HG03457 (cell line): ENCODE measurements around the gene COL5A2.

Source experiments
- ATAC-seq: cut with Tn5 transposase; IDR thresholded peaks from one replicate; pipeline ENCODE4 v1.9.1; 2021; ENCODE audit warnings: moderate number of reproducible peaks; ENCODE audit not compliant: unreplicated experiment

The COL5A2 gene

DNA sequence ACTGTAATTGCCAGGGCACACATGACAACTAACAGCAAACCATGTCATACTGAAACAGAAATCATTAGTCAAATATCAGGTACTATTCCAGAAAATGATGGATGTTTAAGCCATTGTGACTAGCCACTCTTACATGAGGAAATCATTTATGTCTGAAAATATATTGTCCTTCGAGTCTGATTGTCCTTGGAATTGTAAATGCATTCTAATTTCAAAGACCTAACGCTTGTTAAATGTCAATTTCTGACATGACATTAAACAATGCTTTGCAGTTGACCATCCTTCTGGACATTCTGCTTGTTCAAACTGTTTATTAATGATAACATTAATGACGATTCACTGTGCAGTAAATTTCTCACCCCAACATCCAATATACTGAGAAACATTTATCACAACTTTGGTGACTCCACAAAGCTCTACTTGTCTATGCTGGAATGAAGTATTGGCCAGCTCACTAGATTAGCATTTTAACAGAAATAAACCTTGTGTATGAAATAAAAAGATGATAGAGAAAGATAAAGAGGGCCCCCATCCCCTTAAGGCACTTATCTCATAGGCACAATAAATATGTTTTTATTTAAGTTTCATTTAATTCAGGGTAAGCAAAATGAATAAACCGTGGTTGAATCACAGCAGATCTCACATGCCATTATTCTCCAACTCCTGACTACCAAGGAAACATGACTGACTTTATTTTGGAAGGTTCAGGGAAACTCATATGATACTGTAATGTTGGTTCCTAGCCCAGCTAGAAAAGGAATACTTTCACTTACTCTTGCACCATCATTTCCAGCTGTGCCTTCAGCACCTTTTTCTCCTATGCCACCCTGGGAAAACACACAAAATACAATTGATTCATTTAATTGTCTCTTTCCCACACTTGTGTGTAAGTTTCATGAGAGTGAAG, 123.1 kb downstream of the COL5A2 start:
- no peak for ATAC-seq

DNA sequence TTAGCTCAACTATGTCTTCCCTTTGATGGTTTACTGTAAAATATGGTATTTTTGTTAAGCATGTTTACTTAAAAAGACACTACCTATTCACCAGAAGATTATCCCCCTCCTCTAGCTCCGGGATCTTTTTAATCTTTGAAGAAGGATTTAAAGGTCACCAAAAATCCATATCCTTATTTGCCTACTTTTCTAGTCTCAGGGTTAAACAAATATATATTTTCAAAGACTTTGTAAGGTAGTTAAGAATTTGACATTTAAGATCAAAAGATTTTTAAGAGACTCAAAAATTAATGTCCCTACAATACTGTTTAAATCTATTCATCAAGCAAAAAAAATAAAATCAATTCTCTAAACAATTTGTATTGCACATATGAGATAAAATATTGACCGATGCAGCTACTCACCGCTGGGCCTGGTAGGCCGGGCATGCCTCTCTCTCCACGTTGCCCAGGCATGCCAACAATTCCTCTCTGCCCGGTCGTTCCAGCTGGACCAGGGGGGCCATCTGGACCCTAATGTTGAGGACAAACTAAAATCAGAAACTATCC, 129.3 kb downstream of the COL5A2 start:
- ATAC-seq = no peak

DNA sequence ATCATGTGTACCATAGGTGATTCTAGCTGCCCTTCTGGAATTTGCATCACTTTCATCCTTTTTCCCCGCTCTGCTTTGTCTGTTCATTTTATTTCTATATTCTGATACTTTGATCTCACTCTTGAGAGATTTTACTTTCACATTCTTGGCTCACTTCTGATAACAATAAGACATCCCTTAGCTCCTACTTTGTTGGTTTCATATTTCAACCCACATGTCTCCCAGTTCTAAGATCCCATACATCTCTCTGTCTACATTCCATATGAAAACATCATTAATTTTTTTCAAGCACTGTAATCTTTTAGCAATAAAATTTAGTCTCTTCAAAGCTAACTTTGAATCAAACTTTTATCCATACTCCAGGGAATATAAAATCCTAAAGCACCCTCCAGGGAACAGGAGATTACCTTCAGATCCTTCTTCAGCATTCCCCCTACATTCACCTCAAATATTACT, 129.8 kb downstream of the COL5A2 start:
- no peak for ATAC-seq

DNA sequence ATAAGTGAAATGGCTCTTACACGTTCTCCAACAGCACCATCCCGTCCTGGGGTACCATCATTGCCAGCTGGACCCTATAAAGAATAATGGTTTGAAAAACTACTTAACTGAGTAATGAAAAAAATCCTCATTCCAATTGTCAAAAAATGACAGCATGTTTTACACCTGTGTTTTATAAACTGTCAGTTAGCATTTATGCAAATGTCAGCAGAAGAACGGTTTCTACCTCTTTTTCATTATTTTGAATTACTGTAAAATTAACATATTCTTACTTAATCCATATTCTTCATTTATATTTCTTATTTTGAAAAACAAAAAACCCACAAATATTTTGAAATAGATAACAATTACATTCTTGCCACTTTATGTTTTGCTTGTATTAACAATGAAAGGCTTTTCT, 131.4 kb downstream of the COL5A2 start:
- ATAC-seq = no peak

DNA sequence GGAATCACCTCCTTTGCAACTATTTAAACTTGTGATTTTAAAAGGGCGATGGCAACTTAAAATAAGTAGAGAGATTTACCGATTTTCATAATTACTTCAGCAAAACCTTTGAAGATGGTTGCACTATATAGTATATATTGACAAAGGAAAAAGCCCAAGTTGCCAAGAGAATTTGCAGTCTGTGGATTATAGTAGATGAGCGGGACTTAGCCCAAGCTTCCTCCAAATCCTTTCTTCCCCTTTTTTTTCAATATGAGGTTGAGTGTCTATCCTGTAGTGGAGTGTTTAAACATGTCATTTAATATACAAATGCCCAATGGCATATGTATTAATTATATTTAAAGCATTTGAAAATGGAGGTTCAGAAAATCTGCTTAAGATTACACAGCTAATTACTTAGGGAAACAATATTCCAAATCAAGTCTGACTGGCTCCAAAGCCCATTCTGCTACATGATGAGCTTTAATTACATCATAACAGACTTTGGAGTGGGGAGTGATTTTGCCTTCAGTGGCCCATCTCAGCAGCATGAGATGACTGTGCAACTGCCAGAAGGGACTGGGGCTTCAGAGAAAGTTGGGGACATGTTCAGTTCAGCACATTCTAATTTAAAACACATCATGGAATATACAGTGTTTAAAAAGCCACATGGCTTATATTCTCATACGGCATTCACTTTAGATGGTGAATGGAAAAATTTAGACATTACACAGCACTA, 132.2 kb downstream of the COL5A2 start:
- no peak for ATAC-seq

DNA sequence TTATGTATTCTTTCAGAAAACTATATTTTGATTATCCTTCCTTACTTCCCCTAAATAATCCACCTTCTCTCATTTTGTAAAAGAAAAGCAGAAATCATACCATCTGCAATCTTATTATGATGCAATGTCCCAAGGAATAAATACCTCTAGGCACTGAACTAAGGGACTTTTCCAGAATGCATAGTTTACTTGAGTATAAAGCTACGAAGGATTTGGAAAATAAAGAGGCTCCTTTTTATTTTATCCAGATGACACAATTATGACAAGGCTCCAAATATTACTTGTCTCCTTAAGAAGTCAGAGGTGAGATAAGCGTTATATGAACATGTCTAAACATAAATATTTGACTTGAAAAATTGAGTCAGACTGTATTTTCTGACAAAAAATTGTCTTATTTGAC, 133.2 kb downstream of the COL5A2 start:
- no peak for ATAC-seq

DNA sequence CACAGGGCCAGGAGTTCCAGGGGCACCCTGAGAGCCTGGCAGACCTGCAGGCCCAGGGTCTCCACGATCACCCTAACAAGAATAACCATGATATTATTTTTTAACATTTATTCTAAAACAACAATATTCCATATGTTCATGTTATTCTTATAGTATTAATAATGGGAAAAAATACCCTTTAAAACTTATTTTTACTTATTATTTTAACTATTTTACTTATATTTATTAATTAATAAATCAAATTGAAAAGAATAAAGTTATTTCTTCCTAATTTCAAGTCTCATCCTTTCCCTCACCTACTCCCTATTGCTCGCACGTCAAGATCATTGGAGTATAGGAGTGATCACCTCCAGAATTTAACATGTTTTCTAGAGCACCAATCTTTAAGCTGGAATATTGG, 133.7 kb downstream of the COL5A2 start:
- no peak for ATAC-seq

DNA sequence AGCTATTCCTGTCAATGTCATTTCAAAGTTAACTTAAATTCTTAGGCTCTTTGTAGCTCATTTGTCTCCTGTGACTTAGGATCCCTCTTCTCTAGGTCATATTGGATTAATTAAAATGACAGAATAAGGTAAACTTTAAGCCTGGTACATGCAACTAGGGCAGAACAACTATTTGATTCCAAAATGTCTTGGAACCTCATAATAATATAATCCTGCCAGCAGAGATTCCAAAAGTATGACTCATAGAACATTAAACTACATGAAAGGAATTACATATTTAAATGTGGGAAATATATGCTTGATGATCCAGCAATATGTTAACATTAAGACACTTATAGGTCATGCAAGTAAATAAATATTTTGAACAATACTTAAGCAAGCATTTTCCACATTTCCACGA, 142.0 kb downstream of the COL5A2 start:
- ATAC-seq = no peak

DNA sequence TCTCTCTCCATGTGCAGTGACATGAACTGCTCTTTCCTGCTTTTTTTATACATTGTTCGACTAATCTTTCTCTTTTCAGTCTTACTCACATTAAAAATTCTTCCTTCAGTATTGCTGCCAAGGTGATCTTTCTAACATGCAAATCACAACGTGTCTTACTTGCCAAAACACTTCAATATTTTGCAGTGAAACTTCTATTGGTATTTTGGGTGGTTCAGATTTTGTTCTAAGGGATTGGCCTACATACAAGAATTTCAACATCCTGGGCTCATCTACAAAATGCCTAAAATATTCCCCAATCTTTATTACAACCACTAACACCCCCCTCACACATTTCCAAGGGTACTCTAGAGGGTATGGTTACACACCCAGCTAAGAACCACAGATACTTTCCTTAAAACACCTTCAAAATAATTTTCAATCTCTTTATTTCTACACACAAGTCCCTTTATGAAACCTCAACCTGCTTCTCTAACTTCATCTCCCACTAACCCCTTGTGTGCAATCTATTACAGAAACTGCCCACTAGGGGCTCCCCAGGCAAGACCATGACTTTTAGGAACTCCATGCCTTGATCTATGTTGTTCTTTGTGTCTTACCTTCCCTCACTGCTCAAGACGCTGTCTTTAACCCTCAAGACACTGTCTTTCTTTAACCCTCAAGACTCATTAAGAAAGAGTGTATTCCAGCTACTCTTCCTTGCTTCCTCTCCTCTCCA, 154.5 kb downstream of the COL5A2 start:
- ATAC-seq = no peak

DNA sequence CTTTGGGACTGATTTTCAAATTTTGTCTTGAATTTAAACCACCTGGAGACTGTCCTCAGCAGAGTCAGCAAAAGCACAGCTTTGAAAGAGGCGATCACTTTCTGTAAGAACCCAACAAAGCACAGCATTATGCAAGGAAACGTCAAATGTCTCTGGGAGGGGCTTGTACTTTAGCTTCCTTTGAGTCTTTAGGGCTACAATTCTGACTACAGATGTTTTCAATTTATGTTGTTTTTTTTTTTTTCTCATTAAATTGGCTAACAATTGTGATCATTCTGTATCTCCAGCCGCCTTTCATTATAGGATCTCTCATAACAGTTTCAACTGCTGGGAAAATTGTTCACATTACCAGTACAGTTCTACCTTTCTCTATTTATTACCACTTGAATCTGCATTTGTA, 157.1 kb downstream of the COL5A2 start:
- no peak for ATAC-seq

DNA sequence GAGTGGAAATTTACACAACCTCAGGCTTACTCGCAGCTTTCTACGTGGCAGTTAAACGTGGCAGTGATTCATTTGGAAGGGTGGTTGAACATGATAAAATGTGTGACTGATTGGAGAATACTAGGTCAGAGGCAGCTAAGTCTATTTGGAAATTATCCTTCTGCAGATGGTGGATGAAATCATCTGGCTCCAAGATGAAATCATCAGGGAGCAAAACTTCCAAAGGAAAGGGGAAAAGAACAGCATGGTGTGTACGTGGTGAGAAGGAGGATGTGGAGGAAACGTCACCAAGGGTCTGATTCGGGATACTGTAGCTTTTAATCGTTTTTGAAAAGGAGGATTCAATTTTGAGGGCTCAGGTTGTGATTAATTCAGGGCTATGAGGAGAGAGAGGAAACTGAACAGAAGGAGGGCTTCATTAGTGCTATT, 157.5 kb downstream of the COL5A2 start:
- ATAC-seq = no peak

DNA sequence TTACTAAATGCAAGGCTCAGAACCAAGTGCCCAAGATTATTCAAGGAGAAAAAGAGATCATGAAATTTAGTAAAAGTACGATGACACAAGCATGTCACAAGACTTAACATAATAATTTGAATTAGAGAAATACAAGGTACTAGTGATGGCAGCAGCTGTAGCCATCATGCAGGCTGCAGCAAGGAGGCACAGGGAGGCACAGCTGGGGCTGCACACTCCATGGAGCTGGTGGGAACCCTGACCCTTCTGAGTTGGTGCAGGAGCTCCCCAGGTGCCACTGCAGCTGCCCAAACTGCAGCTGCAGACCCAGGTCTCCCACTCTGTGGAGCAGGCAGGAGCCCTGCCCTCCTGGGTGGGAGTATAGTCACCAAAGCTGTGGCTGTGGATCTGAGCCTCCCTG, 159.4 kb downstream of the COL5A2 start:
- no peak for ATAC-seq

DNA sequence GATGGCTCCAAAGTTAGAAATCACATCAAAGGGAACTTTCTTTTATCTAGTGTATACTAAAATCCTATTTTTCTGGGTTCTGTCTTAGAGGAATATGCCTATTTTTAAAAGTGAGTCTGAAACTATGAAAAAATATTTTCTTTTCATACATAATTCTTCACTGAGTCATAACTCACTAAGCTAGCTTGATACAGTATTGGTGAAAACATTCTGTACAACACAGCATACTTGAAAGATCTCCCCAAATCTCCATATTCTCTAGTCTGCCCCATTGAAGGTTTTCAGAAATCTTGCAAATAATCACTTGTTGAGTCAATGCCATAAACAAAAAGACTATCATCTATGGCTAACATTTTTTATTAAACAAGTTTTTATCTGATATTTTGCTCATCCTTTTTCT, 160.9 kb downstream of the COL5A2 start:
- no peak for ATAC-seq

DNA sequence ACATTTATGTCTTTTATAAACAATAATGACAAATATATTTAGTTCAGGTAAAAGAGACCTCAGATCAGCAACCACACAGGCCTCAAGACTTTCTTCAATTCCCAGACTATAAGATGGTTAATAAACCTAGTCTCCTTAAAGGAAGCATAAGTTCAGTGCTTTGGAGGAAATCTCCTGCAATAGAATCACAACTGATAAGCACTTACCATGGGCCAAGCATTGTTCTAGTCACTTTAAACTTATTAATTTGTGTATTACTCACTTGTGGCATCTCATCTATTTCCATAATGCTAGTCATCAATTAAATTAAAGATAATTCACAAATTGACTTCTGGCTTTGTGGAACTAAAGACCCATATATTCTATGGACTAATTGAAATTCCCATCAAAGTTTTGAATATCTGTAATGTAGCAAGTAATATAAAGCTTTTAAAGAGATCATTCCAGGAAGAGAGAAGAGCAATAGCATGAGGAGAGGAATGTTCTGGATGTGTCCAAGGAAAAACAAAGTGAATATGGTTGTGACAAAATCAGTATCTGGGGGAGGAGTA, 163.2 kb downstream of the COL5A2 start:
- ATAC-seq = no peak

DNA sequence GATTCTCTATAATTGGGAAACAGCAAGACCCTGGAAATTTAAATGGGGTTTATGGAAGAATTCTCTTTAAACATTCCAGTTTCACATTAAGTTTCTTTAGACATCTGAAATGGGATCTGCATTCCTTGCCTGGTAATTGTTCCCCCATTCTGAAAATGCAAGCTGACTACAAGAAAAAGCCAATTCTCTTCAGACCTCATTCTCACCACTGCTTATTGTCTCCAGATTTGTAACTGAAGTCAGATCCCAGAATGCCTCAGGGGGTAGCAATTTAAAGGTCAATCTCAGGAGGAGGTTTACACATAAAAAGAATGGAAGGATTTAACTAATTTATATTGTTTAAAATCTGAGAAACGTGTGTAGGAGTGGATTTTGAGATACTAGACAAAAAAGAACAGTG, 164.2 kb downstream of the COL5A2 start:
- ATAC-seq = no peak

DNA sequence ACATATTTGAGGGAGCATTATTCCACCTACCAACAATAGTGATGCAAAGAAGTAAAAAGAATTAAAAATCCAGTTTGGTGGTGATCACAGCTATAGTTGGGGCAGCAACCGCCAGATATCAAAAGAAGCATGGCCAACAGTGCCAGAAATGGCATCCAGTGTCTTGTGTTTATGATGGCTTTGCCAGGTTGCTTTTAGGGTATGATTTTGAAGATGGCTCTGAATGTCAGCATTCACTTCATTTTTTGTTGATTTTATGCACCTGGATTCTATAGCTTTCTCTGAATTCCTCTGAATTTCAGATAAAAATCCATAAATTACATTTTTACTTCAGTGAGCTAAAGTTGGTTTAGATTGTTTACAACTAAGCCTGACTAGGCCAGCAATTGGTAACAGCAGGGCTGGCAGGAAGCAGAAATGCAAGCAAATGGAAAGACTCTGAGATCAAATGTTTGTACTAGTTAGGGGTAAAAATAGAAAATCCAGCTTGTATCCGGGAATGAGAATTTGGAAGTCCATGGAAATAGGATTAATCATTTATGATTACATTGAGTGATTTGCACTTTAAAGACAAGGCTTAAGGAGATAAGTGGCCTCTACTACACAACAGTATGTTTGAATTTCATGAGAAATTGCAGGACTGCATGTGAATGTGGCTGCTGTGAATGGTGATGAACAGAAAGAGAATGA, 165.0 kb downstream of the COL5A2 start:
- no peak for ATAC-seq

DNA sequence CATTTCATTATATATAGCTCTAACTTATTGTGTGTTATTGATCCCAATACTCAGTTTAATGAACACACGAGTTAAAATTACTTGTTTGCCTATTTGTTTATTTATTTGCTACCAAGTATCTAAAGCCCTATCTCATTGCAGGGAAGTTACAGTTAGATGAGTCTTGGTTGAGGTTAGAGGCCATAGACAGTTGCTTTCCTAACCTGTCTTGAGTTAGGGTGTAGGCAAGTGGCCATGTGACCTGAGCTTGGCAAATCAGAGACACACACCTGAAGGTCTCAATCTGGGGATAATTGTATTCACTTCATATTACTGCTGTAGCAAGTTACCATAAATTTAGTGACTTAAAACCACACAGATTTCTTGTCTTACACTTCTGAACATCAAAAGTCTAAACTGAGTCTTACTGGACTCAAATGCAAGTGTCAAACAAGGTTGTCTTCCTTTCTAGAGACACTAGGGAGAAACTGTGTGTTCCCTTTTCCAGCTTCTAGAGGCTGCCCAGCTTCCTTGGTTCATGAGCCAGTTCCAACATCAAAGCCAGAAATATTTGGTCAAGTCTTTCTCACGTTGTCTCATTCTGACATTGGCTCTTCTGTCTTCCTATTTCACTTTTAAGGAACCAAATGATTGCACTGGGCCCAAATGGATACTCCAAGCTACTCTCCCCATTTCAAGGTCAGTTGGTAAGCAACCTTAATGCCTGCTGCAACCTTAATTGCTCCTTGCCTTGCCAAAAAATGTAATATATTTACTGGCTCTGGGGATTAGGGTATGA, 165.7 kb downstream of the COL5A2 start:
- no peak for ATAC-seq

DNA sequence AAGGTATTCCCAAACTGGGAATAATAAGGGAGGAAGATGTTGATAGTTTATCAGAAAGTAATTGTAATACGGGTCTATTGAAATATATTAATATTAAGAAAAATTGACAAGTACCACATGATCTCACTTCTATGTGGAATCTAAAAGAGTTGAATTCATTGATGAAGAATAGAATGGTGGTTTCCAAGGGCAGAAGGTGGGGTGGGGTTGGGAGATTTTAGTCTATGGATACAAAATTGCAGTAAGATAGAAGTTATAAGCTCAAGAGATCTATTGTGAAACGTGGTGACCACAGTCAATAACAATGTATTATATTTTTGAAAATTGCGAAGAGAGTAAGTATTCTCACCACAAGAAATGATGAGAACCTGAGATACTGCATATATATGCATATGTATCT, 166.5 kb downstream of the COL5A2 start:
- no peak for ATAC-seq

DNA sequence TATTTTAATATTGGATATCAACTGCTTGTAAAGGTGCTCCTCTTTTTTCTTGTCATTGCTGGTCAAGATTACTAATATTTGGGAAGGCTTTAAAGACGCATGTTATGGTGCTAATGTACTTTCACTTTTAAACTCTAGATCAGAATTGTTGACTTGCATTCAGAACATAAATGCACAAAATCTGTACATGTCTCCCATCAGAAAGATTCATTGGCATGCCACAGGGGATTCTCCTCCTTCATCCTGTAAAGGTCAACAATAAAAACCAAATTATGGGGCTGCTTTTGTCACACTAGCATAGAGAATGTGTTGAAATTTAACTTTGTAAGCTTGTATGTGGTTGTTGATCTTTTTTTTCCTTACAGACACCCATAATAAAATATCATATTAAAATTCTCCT, 167.2 kb downstream of the COL5A2 start:
- no peak for ATAC-seq

DNA sequence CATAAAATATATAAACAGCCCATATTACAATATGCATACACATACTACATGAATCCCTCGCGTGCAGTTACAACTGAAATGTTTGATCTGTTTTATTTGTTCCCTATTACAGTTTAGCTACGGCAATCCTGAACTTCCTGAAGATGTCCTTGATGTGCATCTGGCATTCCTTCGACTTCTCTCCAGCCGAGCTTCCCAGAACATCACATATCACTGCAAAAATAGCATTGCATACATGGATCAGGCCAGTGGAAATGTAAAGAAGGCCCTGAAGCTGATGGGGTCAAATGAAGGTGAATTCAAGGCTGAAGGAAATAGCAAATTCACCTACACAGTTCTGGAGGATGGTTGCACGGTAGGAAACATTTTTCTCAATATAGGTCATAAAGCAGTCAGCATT, 169.0 kb downstream of the COL5A2 start:
- no peak for ATAC-seq
